GM18861 (cell line): ENCODE measurements around the gene RHOU.
A peak's percentile ranks its signal among the peaks of the same experiment; 100 is the strongest.
"Not testable (repeated sequence)": the region's sequence is repeated elsewhere in the genome, so short reads cannot be mapped to it uniquely, and the experiment has no call there.

Source experiments
- ATAC-seq: cut with Tn5 transposase; IDR thresholded peaks from one replicate; pipeline ENCODE4 v1.9.1; 2021; ENCODE audit not compliant: unreplicated experiment

RHOU gene

GRCh38 chr1:228734881-228735801 lies at the start of gene RHOU:
Gene RHOU, plus strand, starts transcription at chr1:228735479. Its CDS starts 264 bp downstream, at chr1:228735743.
- ATAC-seq, result peak; percentile 67

DNA sequence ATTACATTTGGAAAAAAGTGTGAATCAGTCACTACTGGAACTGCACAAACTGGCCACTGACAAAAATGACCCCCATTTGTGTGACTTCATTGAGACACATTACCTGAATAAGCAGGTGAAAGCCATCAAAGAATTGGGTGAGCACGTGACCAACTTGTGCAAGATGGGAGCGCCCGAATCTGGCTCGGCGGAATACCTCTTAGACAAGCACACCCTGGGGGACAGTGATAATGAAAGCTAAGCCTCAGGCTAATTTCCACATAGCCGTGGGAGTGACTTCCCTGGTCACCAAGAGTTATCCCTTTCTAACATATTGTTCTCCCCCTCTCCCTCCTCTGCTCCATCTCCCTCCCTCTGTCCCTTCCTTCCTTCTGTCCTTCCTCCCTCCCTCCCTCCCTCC lies 47.7 kb upstream of the RHOU start:
- no peak for ATAC-seq

DNA sequence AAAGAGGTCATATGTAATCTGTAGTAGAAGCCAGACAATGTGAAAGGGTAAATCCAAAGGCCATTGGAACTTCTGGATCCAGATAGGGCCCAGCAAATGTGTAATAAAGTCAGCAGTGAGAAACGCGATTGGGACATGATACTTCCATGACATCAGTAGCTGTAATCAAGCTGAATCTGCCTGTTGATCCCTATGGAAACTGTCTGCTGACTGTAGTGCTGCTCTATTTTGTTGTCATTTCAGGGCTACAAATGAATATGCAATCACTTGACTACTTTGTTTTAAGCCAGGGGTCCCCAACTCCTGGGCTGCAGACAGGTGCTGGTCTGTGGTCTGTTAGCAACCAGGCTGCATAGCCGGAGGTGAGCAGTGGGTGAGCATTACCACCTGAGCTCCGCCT lies 46.0 kb upstream of the RHOU start:
- ATAC-seq, result no peak

DNA sequence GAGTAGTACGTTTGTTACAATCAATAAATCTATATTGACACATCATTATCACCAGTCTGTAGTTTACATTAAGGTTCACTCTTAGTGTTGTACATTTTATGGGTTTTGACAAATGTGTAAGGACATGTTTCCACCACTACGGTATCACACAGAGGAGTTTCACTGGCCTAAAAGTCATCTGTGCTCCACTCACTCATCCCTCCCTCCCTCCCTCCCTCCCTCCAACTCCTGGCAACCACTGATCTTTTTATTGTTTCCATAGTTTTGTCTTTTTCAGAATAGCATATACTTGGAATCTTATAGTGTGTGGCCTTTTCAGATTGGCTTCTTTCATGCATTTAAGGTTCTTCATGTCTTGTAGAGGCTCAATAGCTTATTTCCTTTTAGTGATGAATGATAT lies 44.1 kb upstream of the RHOU start:
- ATAC-seq, result no peak

- no peak for ATAC-seq
These were observed 43.4 kb upstream of the RHOU start for GRCh38 chr1:228691926-228692325.

DNA sequence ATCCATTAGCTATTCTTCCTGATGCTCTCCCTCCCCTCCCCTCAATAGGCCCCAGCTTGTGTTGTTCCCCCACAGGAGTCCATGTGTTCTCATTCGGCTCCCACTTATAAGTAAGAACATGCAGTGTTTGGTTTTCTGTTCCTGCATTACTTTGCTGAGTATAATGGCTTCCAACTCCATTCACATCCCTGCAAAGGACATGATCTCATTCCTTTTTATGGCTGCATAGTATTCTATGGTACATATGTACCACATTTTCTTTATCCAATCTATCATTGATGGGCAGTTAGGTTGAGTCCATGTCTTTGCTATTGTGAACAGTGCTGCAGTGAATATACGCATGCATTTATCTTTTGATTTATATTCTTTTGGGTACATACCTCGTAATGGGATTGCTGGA lies 40.8 kb upstream of the RHOU start:
- not testable (repeated sequence) for ATAC-seq

- no peak for ATAC-seq
These were observed 40.0 kb upstream of the RHOU start for GRCh38 chr1:228695015-228695955.

- no peak for ATAC-seq
These were observed 37.9 kb upstream of the RHOU start for GRCh38 chr1:228697207-228698016.

DNA sequence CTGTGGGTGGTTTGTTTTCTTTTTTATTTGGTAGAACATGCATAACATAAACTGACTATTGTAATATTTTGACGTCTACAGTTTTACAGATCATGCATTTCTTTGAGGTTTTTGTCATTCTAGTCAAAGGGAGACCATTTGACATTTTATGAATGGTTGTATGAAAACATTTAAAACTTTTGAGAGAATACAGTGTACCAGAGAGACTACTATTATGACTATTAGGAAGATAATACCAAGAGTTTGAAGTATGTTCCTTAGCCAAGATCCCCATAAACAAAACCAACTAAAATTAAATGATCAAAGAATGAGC lies 37.3 kb upstream of the RHOU start:
- no peak for ATAC-seq

GRCh38 chr1:228702433-228702832 lies 32.8 kb upstream of the RHOU start:
- ATAC-seq, result no peak

DNA sequence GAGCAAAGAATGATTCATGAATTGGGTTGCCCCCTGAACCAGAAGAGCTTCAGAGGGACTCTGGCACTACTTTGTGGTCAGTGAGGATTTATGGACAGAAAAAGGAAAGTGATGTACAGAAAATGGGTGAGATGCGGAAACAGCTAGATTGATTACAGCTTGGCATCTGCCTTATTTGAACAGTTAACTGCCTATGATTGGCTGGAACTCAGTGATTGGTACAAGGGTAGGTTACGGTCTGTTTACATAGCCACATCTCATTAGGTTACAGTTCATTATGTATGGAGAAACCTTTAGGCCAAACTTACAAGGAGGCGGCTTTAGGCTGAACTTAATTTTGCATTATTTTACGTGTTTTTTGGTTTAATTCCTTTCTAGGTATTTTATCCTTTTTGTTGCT lies 29.0 kb upstream of the RHOU start:
- no peak for ATAC-seq

DNA sequence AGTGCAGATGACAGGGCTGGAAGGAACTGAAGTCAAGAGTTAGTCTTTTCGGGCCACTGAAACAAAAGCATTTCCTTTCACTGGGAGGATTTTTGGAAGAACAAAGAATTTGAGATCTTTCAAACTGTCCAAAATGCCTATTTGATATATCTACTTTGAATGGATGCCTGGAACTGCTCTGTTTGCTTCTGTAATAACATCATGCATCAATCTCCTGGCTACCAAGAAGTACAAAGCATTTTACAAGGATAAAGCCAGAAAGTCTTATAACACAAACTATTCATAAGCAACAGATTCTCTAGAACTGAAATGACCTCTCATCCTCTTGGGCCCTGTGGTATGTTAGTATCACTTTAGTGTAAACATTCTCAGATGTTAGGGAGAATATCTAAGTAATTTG lies 18.2 kb upstream of the RHOU start:
- no peak for ATAC-seq

DNA sequence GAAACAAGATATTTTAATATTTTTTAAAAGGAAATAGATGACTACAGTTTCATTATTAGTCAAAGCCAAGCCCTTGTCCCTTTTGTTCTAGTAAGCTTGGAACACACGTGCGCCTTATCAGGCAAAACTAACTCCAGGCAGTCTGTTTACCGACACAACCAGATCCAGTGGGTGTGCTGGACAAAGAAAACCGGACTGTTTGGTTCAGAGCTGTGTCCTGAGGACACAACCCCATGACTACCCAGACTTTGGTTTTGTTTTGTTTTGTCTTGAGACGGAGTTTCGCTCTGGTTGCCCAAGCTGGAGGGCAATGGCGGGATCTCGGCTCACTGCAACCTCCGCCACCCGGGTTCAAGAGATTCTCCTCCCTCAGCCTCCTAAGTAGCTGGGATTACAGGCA lies 13.9 kb upstream of the RHOU start:
- ATAC-seq, result no peak

- ATAC-seq, result no peak
These were observed 12.0 kb upstream of the RHOU start for GRCh38 chr1:228723287-228723686.

DNA sequence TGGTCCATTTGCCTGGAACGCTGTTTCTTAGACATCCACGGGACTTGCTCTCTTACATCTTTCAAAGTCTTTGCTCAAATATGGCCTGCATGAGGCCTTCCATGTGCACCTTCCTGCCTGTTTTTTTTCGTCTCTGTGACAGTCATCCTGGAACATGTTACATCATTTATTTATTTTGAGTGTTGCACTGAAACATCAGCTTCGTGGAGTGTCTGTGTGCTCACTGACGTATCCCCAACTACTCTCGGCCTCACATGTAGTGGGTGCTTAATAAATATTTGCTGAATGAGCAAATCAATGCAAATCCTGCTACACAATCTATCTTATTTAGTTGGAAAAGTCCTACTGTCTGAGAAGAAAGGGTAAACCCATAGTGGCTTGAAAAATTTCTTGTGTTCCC lies 11.4 kb upstream of the RHOU start:
- ATAC-seq, result no peak

DNA sequence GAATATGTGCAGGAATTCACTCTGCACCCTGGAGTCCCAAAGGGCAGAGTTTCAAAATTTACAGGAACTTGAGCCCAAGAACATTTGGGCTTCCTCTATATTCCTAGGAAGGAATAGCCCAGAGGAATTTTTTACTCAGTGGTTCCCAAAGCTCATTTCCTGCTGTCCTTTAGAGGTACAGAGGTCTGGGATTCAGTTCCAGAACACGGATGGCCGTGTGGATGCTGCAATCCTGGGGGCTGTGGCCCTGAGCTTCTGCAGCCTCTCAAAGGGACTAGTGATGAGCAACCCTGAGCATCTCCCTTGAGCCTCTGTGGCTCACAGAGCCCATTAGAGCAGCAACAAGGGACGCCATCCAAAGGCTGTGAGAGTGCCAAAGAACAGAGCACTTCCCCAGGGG lies 10.1 kb upstream of the RHOU start:
- no peak for ATAC-seq

GRCh38 chr1:228727681-228728171 lies 7.6 kb upstream of the RHOU start:
- ATAC-seq, result no peak

DNA sequence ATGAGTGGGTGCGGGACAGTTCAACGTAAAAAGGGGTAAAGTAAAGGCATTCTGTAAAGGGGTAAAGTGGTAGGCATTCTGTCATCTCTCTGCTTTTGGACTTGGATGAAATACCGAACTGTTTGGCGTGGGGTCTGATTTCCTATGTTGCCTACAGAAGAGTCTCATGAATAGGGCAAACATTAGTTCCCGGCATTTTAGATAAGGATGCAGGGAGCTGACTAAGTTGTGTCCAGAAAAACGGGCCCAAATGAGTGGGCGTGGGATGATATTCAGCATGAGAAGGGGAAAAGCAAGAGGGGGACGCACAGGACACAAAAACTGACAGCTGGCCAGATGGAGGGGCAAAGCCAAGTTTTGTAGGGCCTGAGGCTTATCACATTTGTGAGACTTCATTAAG lies 2.9 kb upstream of the RHOU start:
- no peak for ATAC-seq

GRCh38 chr1:228733576-228733975 lies 1.7 kb upstream of the RHOU start:
- no peak for ATAC-seq

DNA sequence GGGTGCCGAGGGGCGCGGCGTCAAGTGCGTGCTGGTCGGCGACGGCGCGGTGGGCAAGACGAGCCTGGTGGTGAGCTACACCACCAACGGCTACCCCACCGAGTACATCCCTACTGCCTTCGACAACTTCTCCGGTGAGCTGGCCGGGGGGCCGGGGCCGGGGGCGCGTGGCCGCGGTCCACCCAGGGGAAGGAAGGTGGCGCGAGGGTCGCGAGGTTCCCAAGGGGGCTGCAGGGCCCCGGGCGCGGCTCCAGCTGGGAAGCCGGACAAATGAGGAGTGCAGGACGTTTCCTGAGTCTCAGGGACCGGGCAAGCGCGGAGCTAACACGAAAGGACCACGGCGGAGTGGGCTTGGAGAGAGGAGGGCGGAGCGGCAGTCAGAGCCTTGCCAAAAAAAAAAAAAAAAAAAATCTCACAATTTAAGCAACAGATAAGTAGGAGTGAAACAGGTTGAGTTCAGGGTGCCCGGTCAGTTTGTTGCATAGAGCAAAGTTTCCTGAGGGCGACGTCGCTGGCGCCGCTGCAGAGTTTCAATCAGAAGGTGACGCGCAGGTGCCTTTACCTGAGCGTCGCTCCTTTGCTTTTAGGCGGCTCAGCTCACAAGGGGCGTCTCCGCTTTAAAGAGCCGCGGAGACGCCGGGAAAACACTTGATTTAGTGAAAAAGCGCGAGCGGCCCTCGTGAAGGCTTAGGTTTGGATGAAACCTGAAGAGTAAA lies 750 bp downstream of the RHOU start:
- ATAC-seq, result no peak
